SK-N-SH (cell line): ENCODE measurements around the gene PLCH1. TPM values are rescaled to one million over a fixed set of nuclear protein-coding genes. Genes with fewer than 3 reads are reported as not detected.

Experiments
- CTCF ChIA-PET: fragments of 300-600, 350-600 bp; formaldehyde crosslinking; extraction: SDS; loops from one replicate; lab custom pipeline; 2021; lab: Yijun Ruan, JAX
- POLR2A ChIA-PET: fragments of 350-600 bp; sonication (Branson Sonifier 250); formaldehyde crosslinking; extraction: SDS; loops from one replicate; lab custom pipeline; 2020; ENCODE audit warnings: antibody characterized with exemption, inconsistent platforms; lab: Yijun Ruan, JAX
- DNase-seq: peaks from one replicate; pipeline ENCODE4 v3.0.0; 2012
- H2AFZ ChIP-seq: fragments of 200-600 bp; sonication (generic); 2 replicates; pipeline ENCODE4 v1.8.1; 2016; ENCODE audit warnings: antibody characterized with exemption, mild to moderate bottlenecking, low read depth
- H3F3A ChIP-seq: fragments of 200-600 bp; sonication (generic); replicated peaks from 2 replicates; pipeline ENCODE3; 2016; ENCODE audit warnings: antibody characterized with exemption, mild to moderate bottlenecking; ENCODE audit not compliant: insufficient read depth
- H3K27ac ChIP-seq, 2 experiments: fragments of 200-500 bp in 1 of 2; fragments of 200-600 bp in 1 of 2; sonication (Bioruptor generic) in 1 of 2; sonication (generic), shearing (Covaris generic) in 1 of 2; 2 replicates each; pipeline versions ENCODE4 v1.5.1 to v1.6.1; 2014 to 2016; ENCODE audit warnings: low read depth in 2 of 2, inconsistent platforms in 1 of 2, low read length in 1 of 2, mild to moderate bottlenecking in 1 of 2, mixed read lengths in 1 of 2
- H3K27me3 ChIP-seq: fragments of 200-600 bp; sonication (generic), shearing (Covaris generic); 2 replicates; pipeline ENCODE4 v1.6.1; 2016; ENCODE audit warnings: mixed run types; ENCODE audit not compliant: insufficient read depth
- H3K36me3 ChIP-seq, 2 experiments: fragments of 200-500 bp in 1 of 2; fragments of 200-600 bp in 1 of 2; sonication (Bioruptor generic) in 1 of 2; sonication (generic) in 1 of 2; replicated peaks in 1 of 2; 2 replicates each; pipeline versions ENCODE3 to v1.5.1; 2014 to 2016; ENCODE audit warnings: low read length in 1 of 2, mild to moderate bottlenecking in 1 of 2; ENCODE audit not compliant: insufficient read depth in 2 of 2, control insufficient read depth in 1 of 2
- H3K4me1 ChIP-seq, 2 experiments: fragments of 200-500 bp in 1 of 2; fragments of 200-600 bp in 1 of 2; sonication (Bioruptor generic) in 1 of 2; sonication (generic), shearing (Covaris generic) in 1 of 2; 2 replicates each; pipeline versions ENCODE4 v1.5.1 to v1.6.1; 2014 to 2016; ENCODE audit warnings: low read depth in 1 of 2, low read length in 1 of 2, mixed run types in 1 of 2; ENCODE audit not compliant: insufficient read depth in 2 of 2, control insufficient read depth in 1 of 2
- H3K4me2 ChIP-seq: fragments of 200-600 bp; sonication (generic), shearing (Covaris generic); 2 replicates; pipeline ENCODE4 v1.6.1; 2017; ENCODE audit warnings: mixed run types
- H3K4me3 ChIP-seq, 2 experiments: fragments of 200-500 bp in 1 of 2; fragments of 200-600 bp in 1 of 2; sonication (Bioruptor generic) in 1 of 2; sonication (generic), shearing (Covaris generic) in 1 of 2; 2 replicates each; pipeline versions ENCODE4 v1.5.1 to v1.8.1; 2014 to 2016; ENCODE audit warnings: low read depth in 2 of 2, inconsistent platforms in 1 of 2, low read length in 1 of 2, mild to moderate bottlenecking in 1 of 2, mixed read lengths in 1 of 2, moderate library complexity in 1 of 2
- H3K79me2 ChIP-seq: fragments of 200-600 bp; sonication (generic); 2 replicates; pipeline ENCODE4 v1.8.1; 2017; ENCODE audit warnings: mild to moderate bottlenecking; ENCODE audit not compliant: insufficient read depth
- H3K9ac ChIP-seq: fragments of 200-600 bp; sonication (generic); 2 replicates; pipeline ENCODE4 v1.6.1; 2017; ENCODE audit warnings: mixed run types
- H3K9me2 ChIP-seq: fragments of 200-600 bp; sonication (generic); 2 replicates; pipeline ENCODE4 v1.6.1; 2017; ENCODE audit warnings: mixed run types
- H3K9me3 ChIP-seq: fragments of 200-600 bp; sonication (generic); 2 replicates; pipeline ENCODE4 v1.6.1; 2017; ENCODE audit warnings: mixed run types, mild to moderate bottlenecking, moderate library complexity
- H4K20me1 ChIP-seq: fragments of 200-600 bp; sonication (generic); 2 replicates; pipeline ENCODE4 v1.6.1; 2017; ENCODE audit warnings: mild to moderate bottlenecking, mixed run types; ENCODE audit not compliant: insufficient read depth
- FOSL2 ChIP-seq: IDR thresholded peaks from 2 replicates; pipeline ENCODE4 v1.4.0; 2012; ENCODE audit warnings: low read depth, mild to moderate bottlenecking, moderate library complexity, borderline replicate concordance
- GABPA ChIP-seq: IDR thresholded peaks from 2 replicates; pipeline ENCODE4 v1.4.0; 2012; ENCODE audit warnings: low read depth, mild to moderate bottlenecking
- JUND ChIP-seq: IDR thresholded peaks from 2 replicates; pipeline ENCODE4 v1.4.0; 2012
- NFIC ChIP-seq: IDR thresholded peaks from 2 replicates; pipeline ENCODE4 v1.4.0; 2012; ENCODE audit warnings: borderline replicate concordance
- POLR2AphosphoS5 ChIP-seq: IDR thresholded peaks from 2 replicates; pipeline ENCODE4 v1.6.1; 2012; ENCODE audit warnings: low read depth, low read length
- RAD21 ChIP-seq: IDR thresholded peaks from 2 replicates; pipeline ENCODE4 v1.6.1; 2012; ENCODE audit warnings: mild to moderate bottlenecking, low read length
- RCOR1 ChIP-seq: fragments of 150-350 bp; IDR thresholded peaks from 2 replicates; pipeline ENCODE4 v1.6.1; 2017; ENCODE audit warnings: antibody characterized with exemption, low read length
- RFX5 ChIP-seq: IDR thresholded peaks from 2 replicates; pipeline ENCODE4 v1.6.1; 2012; ENCODE audit warnings: mild to moderate bottlenecking, improper control_type of control experiment, low read length
- RXRA ChIP-seq: IDR thresholded peaks from 2 replicates; pipeline ENCODE4 v1.4.0; 2012; ENCODE audit warnings: low read depth, mild to moderate bottlenecking, borderline replicate concordance
- SIN3A ChIP-seq: IDR thresholded peaks from 2 replicates; pipeline ENCODE4 v1.6.1; 2012; ENCODE audit warnings: low read depth, mild to moderate bottlenecking, low read length, moderate library complexity, borderline replicate concordance
- SMC3 ChIP-seq: IDR thresholded peaks from 2 replicates; pipeline ENCODE4 v1.6.1; 2012; ENCODE audit warnings: low read depth, low read length, improper control_type of control experiment
- TAF1 ChIP-seq: IDR thresholded peaks from 2 replicates; pipeline ENCODE4 v1.6.1; 2012; ENCODE audit warnings: low read depth, mild to moderate bottlenecking, low read length, moderate library complexity, borderline replicate concordance
- TEAD4 ChIP-seq: IDR thresholded peaks from 2 replicates; pipeline ENCODE4 v1.4.0; 2012; ENCODE audit warnings: mild to moderate bottlenecking, borderline replicate concordance; ENCODE audit not compliant: insufficient read depth
- YY1 ChIP-seq: IDR thresholded peaks from 2 replicates; pipeline ENCODE4 v1.4.0; 2012; ENCODE audit warnings: low read depth, mild to moderate bottlenecking
- WGBS: methylation state at CpG from one replicate; pipeline ENCODE4 v1.1.6; 2017; ENCODE audit warnings: low lambda C conversion rate; 5-methylcytosine and 5-hydroxymethylcytosine counted together
- polyA plus RNA-seq, 3 experiments: library from polyadenylated mRNA; depleted of rRNA; stranded (reverse); fragments of >200 nt; gene quantifications; 2 replicates each; pipeline ENCODE4 v1.2.3, GENCODE V29; 2012
- TF ChIP-seq, protein P1 (sequence below): IDR thresholded peaks from 2 replicates; pipeline ENCODE4 v1.4.0; 2012; ENCODE audit warnings: low read depth, borderline replicate concordance
- TF ChIP-seq, protein P2 (sequence below): fragments of 150-350 bp; IDR thresholded peaks from 2 replicates; pipeline ENCODE4 v1.6.1; 2016; ENCODE audit warnings: mild to moderate bottlenecking, low read depth, low read length
- TF ChIP-seq, protein P3 (sequence below): IDR thresholded peaks from 2 replicates; pipeline ENCODE4 v1.6.1; 2012; ENCODE audit warnings: mild to moderate bottlenecking, low read depth, low read length, moderate library complexity
- TF ChIP-seq, protein P4 (sequence below): fragments of 150-350 bp; IDR thresholded peaks from 2 replicates; pipeline ENCODE4 v1.6.1; 2017; ENCODE audit warnings: antibody characterized with exemption, low read length, low read depth, borderline replicate concordance
- TF ChIP-seq, protein P5 (sequence below): fragments of 200-600 bp; sonication (generic); IDR thresholded peaks from 2 replicates; pipeline ENCODE4 v1.6.1; 2017; ENCODE audit warnings: antibody characterized with exemption, mild to moderate bottlenecking, moderate library complexity

Gene PLCH1
- polyA plus RNA-seq, 1 of the 3 experiments (the other 2 are of a cell fraction): 0.26 TPM

DNA sequence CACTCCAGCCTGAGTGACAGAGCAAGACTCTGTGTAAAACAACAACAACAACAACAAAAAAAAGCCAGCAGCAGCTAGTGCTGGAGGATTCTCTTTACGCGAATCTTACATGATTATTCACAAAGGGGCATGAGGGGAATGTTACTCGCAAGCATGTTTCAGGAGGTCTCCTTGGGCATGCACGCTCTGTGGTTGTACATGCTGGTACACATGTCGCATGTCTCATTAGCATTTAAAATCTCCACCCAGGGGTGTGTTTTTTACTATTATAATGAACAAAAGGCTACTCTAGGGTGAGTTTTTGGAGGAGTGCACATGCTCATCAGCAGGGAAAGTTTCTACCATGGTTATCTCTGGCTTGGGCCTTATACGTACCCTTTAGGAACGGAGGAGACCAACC, 12.7 kb upstream of the PLCH1 start:
- Histone ChIP-seq H3K79me2 (no peaks in the 10 kb centered on the region), H3K9me3 (no peaks in the 10 kb centered on the region), H4K20me1 (no peaks in the 10 kb centered on the region), H3K4me3 (no peak overlapping the region), H3F3A (no peaks in the 10 kb centered on the region), H3K36me3 (no peaks in the 10 kb centered on the region), H3K27ac (no peak overlapping the region), H2AFZ (no peak overlapping the region), H3K27me3 (no peaks in the 10 kb centered on the region)
- 95% methylated on average over 7 of the region's 7 CpGs for WGBS
- TF ChIP-seq, protein P1, sequence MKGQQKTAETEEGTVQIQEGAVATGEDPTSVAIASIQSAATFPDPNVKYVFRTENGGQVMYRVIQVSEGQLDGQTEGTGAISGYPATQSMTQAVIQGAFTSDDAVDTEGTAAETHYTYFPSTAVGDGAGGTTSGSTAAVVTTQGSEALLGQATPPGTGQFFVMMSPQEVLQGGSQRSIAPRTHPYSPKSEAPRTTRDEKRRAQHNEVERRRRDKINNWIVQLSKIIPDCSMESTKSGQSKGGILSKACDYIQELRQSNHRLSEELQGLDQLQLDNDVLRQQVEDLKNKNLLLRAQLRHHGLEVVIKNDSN: no peak
- TF ChIP-seq, protein P2, sequence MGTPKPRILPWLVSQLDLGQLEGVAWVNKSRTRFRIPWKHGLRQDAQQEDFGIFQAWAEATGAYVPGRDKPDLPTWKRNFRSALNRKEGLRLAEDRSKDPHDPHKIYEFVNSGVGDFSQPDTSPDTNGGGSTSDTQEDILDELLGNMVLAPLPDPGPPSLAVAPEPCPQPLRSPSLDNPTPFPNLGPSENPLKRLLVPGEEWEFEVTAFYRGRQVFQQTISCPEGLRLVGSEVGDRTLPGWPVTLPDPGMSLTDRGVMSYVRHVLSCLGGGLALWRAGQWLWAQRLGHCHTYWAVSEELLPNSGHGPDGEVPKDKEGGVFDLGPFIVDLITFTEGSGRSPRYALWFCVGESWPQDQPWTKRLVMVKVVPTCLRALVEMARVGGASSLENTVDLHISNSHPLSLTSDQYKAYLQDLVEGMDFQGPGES: no peak
- TF ChIP-seq YY1 (no peak), SIN3A (no peak), NFIC (no peak), RFX5 (no peak), GABPA (no peak), JUND (no peak)
- TF ChIP-seq, all 33 proteins: peak for 0
- no peak for DNase-seq
- H3K9me2 ChIP-seq: no peaks in the 10 kb centered on the region
- CTCF ChIA-PET: interaction anchor here (1.4 kb wide), 1 partner anchor 139 kb away, joined by 4 read pairs; no protein-coding TSS in a partner anchor
- no peaks in the 10 kb centered on the region for H3K4me1 ChIP-seq
- no peak overlapping the region for H3K9ac ChIP-seq
- no peak overlapping the region for H3K4me2 ChIP-seq
- POLR2A ChIA-PET: no interaction called here

DNA sequence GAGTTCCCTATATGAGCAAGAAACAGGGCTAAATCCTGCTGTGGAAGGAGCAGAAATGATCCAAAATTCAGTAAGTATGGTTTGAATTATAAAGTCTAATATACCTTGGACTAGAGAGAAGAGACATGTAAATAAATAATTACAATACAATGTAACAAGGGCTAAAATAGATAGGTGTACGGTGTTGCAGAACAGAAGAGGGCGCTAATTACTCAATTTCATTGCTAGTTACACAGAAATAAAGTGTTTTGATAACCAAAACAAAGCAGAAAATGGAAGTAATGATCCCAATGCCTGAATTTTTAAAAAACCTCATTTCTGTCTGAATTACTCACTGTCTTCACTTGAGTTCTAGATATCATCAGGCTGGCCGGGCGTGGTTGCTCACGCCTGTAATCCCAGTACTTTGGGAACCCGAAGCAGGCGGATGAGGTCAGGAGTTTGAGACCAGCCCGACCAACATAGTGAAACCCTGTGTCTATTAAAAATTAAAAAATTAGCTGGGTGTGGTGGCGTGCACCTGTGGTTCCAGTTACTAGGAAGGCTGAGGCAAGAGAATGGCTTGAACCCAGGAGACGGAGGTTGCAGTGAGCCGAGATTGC, 8.3 kb upstream of the PLCH1 start:
- Histone ChIP-seq H3K79me2 (no peaks in the 10 kb centered on the region), H3K4me2 (no peak overlapping the region), H3K36me3 (no peaks in the 10 kb centered on the region), H2AFZ (no peak overlapping the region), H3K4me1 (no peaks in the 10 kb centered on the region), H3K4me3 (no peak overlapping the region; a peak in 1 of 4 replicates), H3K9me2 (no peaks in the 10 kb centered on the region), H3F3A (no peaks in the 10 kb centered on the region), H3K27ac (no peak overlapping the region), H3K9me3 (no peaks in the 10 kb centered on the region), H3K9ac (no peak overlapping the region), H4K20me1 (no peaks in the 10 kb centered on the region), H3K27me3 (no peaks in the 10 kb centered on the region)
- POLR2A ChIA-PET: no interaction called here
- peak; percentile 32 for DNase-seq
- CTCF ChIA-PET: interaction anchor here (1.4 kb wide), 1 partner anchor 109 kb away, joined by 3 read pairs; no protein-coding TSS in a partner anchor
- WGBS: 74% methylated on average over 11 of the region's 11 CpGs
- TF ChIP-seq SMC3: peak; percentile 30; the same call in 1 of the 2 replicates
- TF ChIP-seq JUND: no peak
- TF ChIP-seq POLR2AphosphoS5: no peak
- TF ChIP-seq RXRA: no peak
- TF ChIP-seq, protein P3, sequence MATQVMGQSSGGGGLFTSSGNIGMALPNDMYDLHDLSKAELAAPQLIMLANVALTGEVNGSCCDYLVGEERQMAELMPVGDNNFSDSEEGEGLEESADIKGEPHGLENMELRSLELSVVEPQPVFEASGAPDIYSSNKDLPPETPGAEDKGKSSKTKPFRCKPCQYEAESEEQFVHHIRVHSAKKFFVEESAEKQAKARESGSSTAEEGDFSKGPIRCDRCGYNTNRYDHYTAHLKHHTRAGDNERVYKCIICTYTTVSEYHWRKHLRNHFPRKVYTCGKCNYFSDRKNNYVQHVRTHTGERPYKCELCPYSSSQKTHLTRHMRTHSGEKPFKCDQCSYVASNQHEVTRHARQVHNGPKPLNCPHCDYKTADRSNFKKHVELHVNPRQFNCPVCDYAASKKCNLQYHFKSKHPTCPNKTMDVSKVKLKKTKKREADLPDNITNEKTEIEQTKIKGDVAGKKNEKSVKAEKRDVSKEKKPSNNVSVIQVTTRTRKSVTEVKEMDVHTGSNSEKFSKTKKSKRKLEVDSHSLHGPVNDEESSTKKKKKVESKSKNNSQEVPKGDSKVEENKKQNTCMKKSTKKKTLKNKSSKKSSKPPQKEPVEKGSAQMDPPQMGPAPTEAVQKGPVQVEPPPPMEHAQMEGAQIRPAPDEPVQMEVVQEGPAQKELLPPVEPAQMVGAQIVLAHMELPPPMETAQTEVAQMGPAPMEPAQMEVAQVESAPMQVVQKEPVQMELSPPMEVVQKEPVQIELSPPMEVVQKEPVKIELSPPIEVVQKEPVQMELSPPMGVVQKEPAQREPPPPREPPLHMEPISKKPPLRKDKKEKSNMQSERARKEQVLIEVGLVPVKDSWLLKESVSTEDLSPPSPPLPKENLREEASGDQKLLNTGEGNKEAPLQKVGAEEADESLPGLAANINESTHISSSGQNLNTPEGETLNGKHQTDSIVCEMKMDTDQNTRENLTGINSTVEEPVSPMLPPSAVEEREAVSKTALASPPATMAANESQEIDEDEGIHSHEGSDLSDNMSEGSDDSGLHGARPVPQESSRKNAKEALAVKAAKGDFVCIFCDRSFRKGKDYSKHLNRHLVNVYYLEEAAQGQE: no peak
- TF ChIP-seq TAF1: no peak
- no peak for TF ChIP-seq RCOR1
- no peak for TF ChIP-seq TEAD4
- TF ChIP-seq NFIC: no peak
- TF ChIP-seq FOSL2: no peak
- TF ChIP-seq, protein P4, sequence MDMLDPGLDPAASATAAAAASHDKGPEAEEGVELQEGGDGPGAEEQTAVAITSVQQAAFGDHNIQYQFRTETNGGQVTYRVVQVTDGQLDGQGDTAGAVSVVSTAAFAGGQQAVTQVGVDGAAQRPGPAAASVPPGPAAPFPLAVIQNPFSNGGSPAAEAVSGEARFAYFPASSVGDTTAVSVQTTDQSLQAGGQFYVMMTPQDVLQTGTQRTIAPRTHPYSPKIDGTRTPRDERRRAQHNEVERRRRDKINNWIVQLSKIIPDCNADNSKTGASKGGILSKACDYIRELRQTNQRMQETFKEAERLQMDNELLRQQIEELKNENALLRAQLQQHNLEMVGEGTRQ: no peak
- TF ChIP-seq, protein P5, sequence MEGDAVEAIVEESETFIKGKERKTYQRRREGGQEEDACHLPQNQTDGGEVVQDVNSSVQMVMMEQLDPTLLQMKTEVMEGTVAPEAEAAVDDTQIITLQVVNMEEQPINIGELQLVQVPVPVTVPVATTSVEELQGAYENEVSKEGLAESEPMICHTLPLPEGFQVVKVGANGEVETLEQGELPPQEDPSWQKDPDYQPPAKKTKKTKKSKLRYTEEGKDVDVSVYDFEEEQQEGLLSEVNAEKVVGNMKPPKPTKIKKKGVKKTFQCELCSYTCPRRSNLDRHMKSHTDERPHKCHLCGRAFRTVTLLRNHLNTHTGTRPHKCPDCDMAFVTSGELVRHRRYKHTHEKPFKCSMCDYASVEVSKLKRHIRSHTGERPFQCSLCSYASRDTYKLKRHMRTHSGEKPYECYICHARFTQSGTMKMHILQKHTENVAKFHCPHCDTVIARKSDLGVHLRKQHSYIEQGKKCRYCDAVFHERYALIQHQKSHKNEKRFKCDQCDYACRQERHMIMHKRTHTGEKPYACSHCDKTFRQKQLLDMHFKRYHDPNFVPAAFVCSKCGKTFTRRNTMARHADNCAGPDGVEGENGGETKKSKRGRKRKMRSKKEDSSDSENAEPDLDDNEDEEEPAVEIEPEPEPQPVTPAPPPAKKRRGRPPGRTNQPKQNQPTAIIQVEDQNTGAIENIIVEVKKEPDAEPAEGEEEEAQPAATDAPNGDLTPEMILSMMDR: peak; percentile 60
- peak; percentile 60 for TF ChIP-seq RAD21
